DND-41 (cell line): ENCODE measurements around the gene FST.

Source experiments
- ATAC-seq: fragments of 200-7000 bp; cut with Tn5 transposase; 3 replicates; pipeline ENCODE4 v1.9.1; 2021; ENCODE audit warnings: low read depth; ENCODE audit not compliant: insufficient read depth
- DNase-seq: peaks from one replicate; pipeline ENCODE4 v3.0.0-alpha.2; 2020
- H2AFZ ChIP-seq: 2 replicates; pipeline ENCODE4 v1.6.0; 2012; ENCODE audit warnings: low read depth, low read length
- H3K27ac ChIP-seq: 2 replicates; pipeline ENCODE4 v1.5.1; 2012; ENCODE audit warnings: low read length, inconsistent platforms
- H3K27me3 ChIP-seq: fragments of 200-600 bp; sonication (generic); 2 replicates; pipeline ENCODE4 v1.6.0; 2012; ENCODE audit warnings: low read length, mild to moderate bottlenecking, inconsistent platforms; ENCODE audit not compliant: insufficient read depth, poor library complexity
- H3K36me3 ChIP-seq: 2 replicates; pipeline ENCODE4 v1.5.1; 2012; ENCODE audit warnings: low read length, inconsistent platforms; ENCODE audit not compliant: insufficient read depth
- H3K4me1 ChIP-seq: 2 replicates; pipeline ENCODE4 v1.5.1; 2012; ENCODE audit warnings: mild to moderate bottlenecking, low read length; ENCODE audit not compliant: insufficient read depth
- H3K4me2 ChIP-seq: 2 replicates; pipeline ENCODE4 v1.6.0; 2012; ENCODE audit warnings: mild to moderate bottlenecking, moderate library complexity, low read length, inconsistent platforms; ENCODE audit not compliant: insufficient read depth
- H3K4me3 ChIP-seq, 2 experiments: fragments of 200-600 bp in 1 of 2; shearing (Covaris generic) in 1 of 2; 2 replicates each; pipeline ENCODE4 v1.5.1; 2012 to 2016; ENCODE audit warnings: inconsistent platforms in 2 of 2, low read length in 2 of 2, mild to moderate bottlenecking in 2 of 2, low read depth in 1 of 2, moderate library complexity in 1 of 2
- H3K79me2 ChIP-seq: 2 replicates; pipeline ENCODE4 v1.6.0; 2012; ENCODE audit warnings: low read length, inconsistent platforms; ENCODE audit not compliant: insufficient read depth
- H3K9ac ChIP-seq: 2 replicates; pipeline ENCODE4 v1.6.0; 2012; ENCODE audit warnings: low read depth, mild to moderate bottlenecking, inconsistent platforms, low read length, moderate library complexity
- H3K9me3 ChIP-seq: 2 replicates; pipeline ENCODE4 v1.5.1; 2012; ENCODE audit warnings: low read length, moderate library complexity, mild to moderate bottlenecking, inconsistent platforms; ENCODE audit not compliant: insufficient read depth, severe bottlenecking
- H4K20me1 ChIP-seq: 2 replicates; pipeline ENCODE4 v1.6.0; 2012; ENCODE audit warnings: low read length; ENCODE audit not compliant: insufficient read depth
- CTCF ChIP-seq: IDR thresholded peaks from 2 replicates; pipeline ENCODE4 v1.5.1; 2012; ENCODE audit warnings: borderline replicate concordance, low read length, moderate library complexity, mild to moderate bottlenecking; ENCODE audit not compliant: poor library complexity, severe bottlenecking; ENCODE audit errors: extremely low read depth
- EZH2 ChIP-seq: IDR thresholded peaks from 3 replicates; pipeline ENCODE4 v1.6.1; 2012; ENCODE audit warnings: borderline replicate concordance, low read depth, mild to moderate bottlenecking, moderate library complexity, low read length, inconsistent platforms; ENCODE audit not compliant: severe bottlenecking

FST gene

GRCh38 chr5:53479590-53480415 is 626 bp upstream of the FST start:
- no peak for DNase-seq
- Histone ChIP-seq H3K9ac (no peak overlapping the region), H3K9me3 (no peaks in the 10 kb centered on the region), H4K20me1 (no peaks in the 10 kb centered on the region), H2AFZ (no peak overlapping the region), H3K27me3 (peaks cover 4% of the 10 kb centered on the region), H3K4me1 (no peaks in the 10 kb centered on the region), H3K36me3 (no peaks in the 10 kb centered on the region), H3K79me2 (no peaks in the 10 kb centered on the region), H3K4me2 (no peak overlapping the region), H3K27ac (no peak overlapping the region), H3K4me3 (no peak overlapping the region)
- no peak for ATAC-seq
- TF ChIP-seq EZH2 (no peak), CTCF (no peak)

GRCh38 chr5:53481159-53481886 is 894 bp downstream of the FST start:
- no peak overlapping the region for H3K9ac ChIP-seq
- H3K4me2 ChIP-seq: no peak overlapping the region; the same call in 1 of the 2 replicates
- no peaks in the 10 kb centered on the region for H4K20me1 ChIP-seq
- peaks cover 4% of the 10 kb centered on the region for H3K27me3 ChIP-seq
- no peak for DNase-seq
- no peak overlapping the region for H3K27ac ChIP-seq
- TF ChIP-seq CTCF (no peak), EZH2 (no peak)
- H2AFZ ChIP-seq: no peak overlapping the region
- H3K4me1 ChIP-seq: no peaks in the 10 kb centered on the region
- ATAC-seq: no peak
- no peak overlapping the region for H3K4me3 ChIP-seq
- no peaks in the 10 kb centered on the region for H3K79me2 ChIP-seq
- no peaks in the 10 kb centered on the region for H3K36me3 ChIP-seq
- no peaks in the 10 kb centered on the region for H3K9me3 ChIP-seq

- no peaks in the 10 kb centered on the region for H3K36me3 ChIP-seq
- peaks cover under 1% of the 10 kb centered on the region for H3K27me3 ChIP-seq
- no peaks in the 10 kb centered on the region for H3K9me3 ChIP-seq
- no peaks in the 10 kb centered on the region for H4K20me1 ChIP-seq
- no peak overlapping the region for H3K9ac ChIP-seq
- H2AFZ ChIP-seq: no peak overlapping the region
- no peak for DNase-seq
- no peak overlapping the region for H3K27ac ChIP-seq
- H3K4me2 ChIP-seq: no peak overlapping the region; the same call in 1 of the 2 replicates
- no peaks in the 10 kb centered on the region for H3K79me2 ChIP-seq
- no peak for ATAC-seq
- H3K4me3 ChIP-seq: no peak overlapping the region
- H3K4me1 ChIP-seq: no peaks in the 10 kb centered on the region
- TF ChIP-seq EZH2: no peak
- no peak for TF ChIP-seq CTCF
Observed at GRCh38 chr5:53481887-53482716, 1.7 kb downstream of the FST start.
